ELF-1 (cell line): ENCODE data around the gene LYRM4.
"Not testable (repeated sequence)": the region's sequence is repeated elsewhere in the genome, so short reads cannot be mapped to it uniquely, and the experiment has no call there.

Source experiments
- DNase-seq: peaks from one replicate; pipeline ENCODE4 v3.0.0-alpha.2; 2016; ENCODE audit warnings: low read depth, low spot score

Gene LYRM4

GRCh38 chr6:5081955-5082354 lies 178.8 kb downstream of the LYRM4 start:
- no peak for DNase-seq

- DNase-seq: no peak
Measured at GRCh38 chr6:5081182-5081581, 179.6 kb downstream of the LYRM4 start.

GRCh38 chr6:5080574-5080973 lies 180.2 kb downstream of the LYRM4 start:
- DNase-seq: peak; percentile 14

- no peak for DNase-seq
Measured at GRCh38 chr6:5079692-5080091, 181.1 kb downstream of the LYRM4 start.

GRCh38 chr6:5078121-5078669 lies 182.6 kb downstream of the LYRM4 start:
- DNase-seq: no peak

- DNase-seq: no peak
Measured at GRCh38 chr6:5076931-5077330, 183.8 kb downstream of the LYRM4 start.

- no peak for DNase-seq
Measured at GRCh38 chr6:5073992-5074391, 186.8 kb downstream of the LYRM4 start.

GRCh38 chr6:5072440-5072839 lies 188.3 kb downstream of the LYRM4 start:
- no peak for DNase-seq

- DNase-seq: no peak
Measured at GRCh38 chr6:5071216-5071615, 189.5 kb downstream of the LYRM4 start.

- DNase-seq: peak; percentile 19
Measured at GRCh38 chr6:5068153-5068751, 192.5 kb downstream of the LYRM4 start.

- DNase-seq: no peak
Measured at GRCh38 chr6:5067305-5067704, 193.4 kb downstream of the LYRM4 start.

- DNase-seq: no peak
Measured at GRCh38 chr6:5066456-5067093, 194.2 kb downstream of the LYRM4 start.

GRCh38 chr6:5063617-5064016 lies 197.1 kb downstream of the LYRM4 start:
- no peak for DNase-seq

GRCh38 chr6:5061152-5061551 lies 199.6 kb downstream of the LYRM4 start:
- DNase-seq: no peak

- not testable (repeated sequence) for DNase-seq
Measured at GRCh38 chr6:5060439-5060838, 200.3 kb downstream of the LYRM4 start.

- no peak for DNase-seq
Measured at GRCh38 chr6:5059036-5059896, 201.5 kb downstream of the LYRM4 start.
